H9 (cell line): ENCODE measurements around the gene ALOX12B. TPM values are rescaled to one million over a fixed set of nuclear protein-coding genes. Genes with fewer than 3 reads are reported as not detected.

Experiments
- DNase-seq: peaks from one replicate; pipeline ENCODE4 v3.0.0-alpha.2; 2017
- H2AFZ ChIP-seq: one replicate; pipeline ENCODE4 v1.6.1; 2013; ENCODE audit warnings: mild to moderate bottlenecking, low read length, control low read depth, moderate library complexity
- H2AK5ac ChIP-seq: 2 replicates; pipeline ENCODE4 v1.6.1; 2013; ENCODE audit warnings: low read length, control low read depth, mixed read lengths; ENCODE audit not compliant: insufficient read length
- H2BK120ac ChIP-seq: one replicate; pipeline ENCODE4 v1.6.1; 2013; ENCODE audit warnings: low read depth, mild to moderate bottlenecking, low read length, control low read depth, inconsistent platforms; ENCODE audit not compliant: poor library complexity, severe bottlenecking
- H2BK12ac ChIP-seq: 2 replicates; pipeline ENCODE4 v1.6.1; 2013; ENCODE audit warnings: low read length, control low read depth, mixed read lengths, low read depth; ENCODE audit not compliant: insufficient read length
- H2BK15ac ChIP-seq: 2 replicates; pipeline ENCODE4 v1.6.1; 2013; ENCODE audit warnings: low read depth, low read length, control low read depth
- H2BK20ac ChIP-seq: one replicate; pipeline ENCODE4 v1.6.1; 2013; ENCODE audit warnings: low read depth, mild to moderate bottlenecking, low read length, control low read depth, inconsistent platforms; ENCODE audit not compliant: poor library complexity, severe bottlenecking
- H2BK5ac ChIP-seq: 2 replicates; pipeline ENCODE4 v1.6.1; 2013; ENCODE audit warnings: low read length, control low read depth, mixed read lengths; ENCODE audit not compliant: insufficient read length
- H3K14ac ChIP-seq: 2 replicates; pipeline ENCODE4 v1.6.1; 2013; ENCODE audit warnings: low read length, control low read depth; ENCODE audit not compliant: insufficient read depth
- H3K18ac ChIP-seq: 2 replicates; pipeline ENCODE4 v1.6.1; 2013; ENCODE audit warnings: low read depth, mild to moderate bottlenecking, mixed read lengths, low read length, control low read depth; ENCODE audit not compliant: insufficient read length
- H3K23ac ChIP-seq: 2 replicates; pipeline ENCODE4 v1.6.1; 2013; ENCODE audit warnings: low read length, control low read depth, mixed read lengths, low read depth; ENCODE audit not compliant: insufficient read length
- H3K23me2 ChIP-seq: 2 replicates; pipeline ENCODE4 v1.6.1; 2013; ENCODE audit warnings: low read depth, mild to moderate bottlenecking, mixed read lengths, low read length, control low read depth; ENCODE audit not compliant: insufficient read length, poor library complexity, severe bottlenecking
- H3K27ac ChIP-seq: 2 replicates; pipeline ENCODE4 v1.5.1; 2013; ENCODE audit warnings: low read length, control low read depth, mixed read lengths, low read depth; ENCODE audit not compliant: insufficient read length
- H3K27me3 ChIP-seq: 2 replicates; pipeline ENCODE4 v1.6.1; 2013; ENCODE audit warnings: low read length, control low read depth, inconsistent platforms; ENCODE audit not compliant: insufficient read depth
- H3K4ac ChIP-seq: 2 replicates; pipeline ENCODE4 v1.6.1; 2013; ENCODE audit warnings: low read depth, mild to moderate bottlenecking, control low read depth, inconsistent platforms, low read length, moderate library complexity
- H3K4me1 ChIP-seq: 2 replicates; pipeline ENCODE4 v1.6.1; 2013; ENCODE audit warnings: low read length, control low read depth, inconsistent platforms; ENCODE audit not compliant: insufficient read depth
- H3K4me2 ChIP-seq: 2 replicates; pipeline ENCODE4 v1.6.1; 2013; ENCODE audit warnings: low read length, control low read depth, mixed read lengths; ENCODE audit not compliant: insufficient read length, insufficient read depth
- H3K56ac ChIP-seq: 2 replicates; pipeline ENCODE4 v1.6.1; 2013; ENCODE audit warnings: low read depth, mild to moderate bottlenecking, mixed read lengths, low read length, control low read depth; ENCODE audit not compliant: insufficient read length
- H3K79me1 ChIP-seq: 2 replicates; pipeline ENCODE4 v1.6.1; 2013; ENCODE audit warnings: low read depth, mild to moderate bottlenecking, moderate library complexity, low read length, control low read depth, inconsistent platforms; ENCODE audit not compliant: insufficient read depth, poor library complexity, severe bottlenecking
- H3K79me2 ChIP-seq: 2 replicates; pipeline ENCODE4 v1.6.1; 2013; ENCODE audit warnings: low read length, control low read depth, inconsistent platforms; ENCODE audit not compliant: insufficient read depth
- H3K9ac ChIP-seq: 2 replicates; pipeline ENCODE4 v1.6.1; 2013; ENCODE audit warnings: low read length, control low read depth, mixed read lengths; ENCODE audit not compliant: insufficient read length; ENCODE audit errors: extremely low read depth
- H3K9me3 ChIP-seq: one replicate; pipeline ENCODE4 v1.6.1; 2013; ENCODE audit warnings: low read depth, low read length, inconsistent platforms; ENCODE audit not compliant: control insufficient read depth
- H3T11ph ChIP-seq: one replicate; pipeline ENCODE4 v1.6.1; 2013; ENCODE audit warnings: mild to moderate bottlenecking, low read length, control low read depth, inconsistent platforms
- H4K20me1 ChIP-seq: one replicate; pipeline ENCODE4 v1.6.1; 2013; ENCODE audit not compliant: control insufficient read depth, insufficient read length, insufficient read depth
- H4K5ac ChIP-seq: 2 replicates; pipeline ENCODE4 v1.6.1; 2013; ENCODE audit warnings: low read depth, mild to moderate bottlenecking, mixed read lengths, low read length, control low read depth; ENCODE audit not compliant: insufficient read length
- H4K8ac ChIP-seq: replicated peaks from 2 replicates; pipeline ENCODE4 v1.6.1; 2013; ENCODE audit warnings: low read length, control low read depth, mixed read lengths, low read depth; ENCODE audit not compliant: insufficient read length
- H4K91ac ChIP-seq: 2 replicates; pipeline ENCODE4 v1.6.1; 2013; ENCODE audit warnings: low read depth, mild to moderate bottlenecking, moderate library complexity, mixed read lengths, low read length, control low read depth; ENCODE audit not compliant: insufficient read length
- H3K27ac Mint-ChIP-seq, 3 experiments: 2 replicates in 2 of 3; 3 replicates in 1 of 3; pipeline ENCODE4 v1.8.0; 2020 to 2021; ENCODE audit warnings: mixed read lengths in 3 of 3, mild to moderate bottlenecking in 1 of 3, moderate library complexity in 1 of 3
- H3K27me3 Mint-ChIP-seq: 2 replicates; pipeline ENCODE4 v1.8.0; 2021; ENCODE audit warnings: low read depth, mild to moderate bottlenecking, moderate library complexity, mixed read lengths
- H3K36me3 Mint-ChIP-seq, 3 experiments: 2 replicates in 2 of 3; 3 replicates in 1 of 3; pipeline ENCODE4 v1.8.0; 2020 to 2021; ENCODE audit warnings: low read depth in 3 of 3, mixed read lengths in 3 of 3; ENCODE audit not compliant: insufficient read depth in 1 of 3
- H3K4me1 Mint-ChIP-seq, 2 experiments: 2 replicates each; pipeline ENCODE4 v1.8.0; 2020; ENCODE audit warnings: mixed read lengths in 2 of 2
- H3K4me3 Mint-ChIP-seq, 2 experiments: 2 replicates in 1 of 2; 3 replicates in 1 of 2; pipeline ENCODE4 v1.8.0; 2020 to 2021; ENCODE audit warnings: mild to moderate bottlenecking in 2 of 2, mixed read lengths in 2 of 2, moderate library complexity in 1 of 2
- H3K9me3 Mint-ChIP-seq, 2 experiments: 2 replicates in 1 of 2; 3 replicates in 1 of 2; pipeline ENCODE4 v1.8.0; 2020; ENCODE audit warnings: mild to moderate bottlenecking in 2 of 2, mixed read lengths in 2 of 2, moderate library complexity in 1 of 2
- CTCF ChIP-seq: fragments of 200-600 bp; sonication (generic); conservative IDR thresholded peaks from 3 replicates; pipeline ENCODE4 v1.8.0; 2021; ENCODE audit warnings: antibody characterized with exemption, mild to moderate bottlenecking
- WGBS: extraction: QIAGEN DNeasy Blood & Tissue Kit; methylation state at CpG from one replicate; pipeline ENCODE4 v1.1.7; 2013; ENCODE audit warnings: missing lambda C conversion rate, low lambda C conversion rate, mixed read lengths; ENCODE audit not compliant: insufficient read length; ENCODE audit errors: extremely low coverage; 5-methylcytosine and 5-hydroxymethylcytosine counted together
- total RNA-seq: library from RNA; stranded (reverse); gene quantifications from 2 replicates; pipeline ENCODE4 v1.2.1, GENCODE V29; 2021

Gene ALOX12B
- total RNA-seq, 1 experiment from 2014 or later: 1.2 TPM

- Mint-ChIP-seq H3K27ac (no peak overlapping the region; a peak in 1 of 7 replicates), H3K9me3 (no peaks in the 10 kb centered on the region; a peak in 1 of 5 replicates), H3K4me3 (no peak overlapping the region), H3K4me1 (peaks cover 0 to 5% of the 10 kb centered on the region in 2 experiments; a peak in 3 of 4 replicates), H3K36me3 (no peaks in the 10 kb centered on the region), H3K27me3 (peaks cover 34% of the 10 kb centered on the region)
- Histone ChIP-seq H2AFZ (no peak overlapping the region), H4K91ac (no peak overlapping the region), H3K4me1 (no peaks in the 10 kb centered on the region), H4K20me1 (no peaks in the 10 kb centered on the region), H4K5ac (no peak overlapping the region), H3K27me3 (no peaks in the 10 kb centered on the region), H3K79me1 (no peaks in the 10 kb centered on the region), H3K79me2 (no peaks in the 10 kb centered on the region), H3T11ph (no peak overlapping the region), H3K18ac (no peak overlapping the region), H3K9me3 (no peaks in the 10 kb centered on the region), H3K4ac (no peak overlapping the region), H3K4me2 (no peak overlapping the region), H2BK20ac (no peak overlapping the region), H3K56ac (no peak overlapping the region), H2AK5ac (no peak overlapping the region), H2BK12ac (no peak overlapping the region), H3K23me2 (no peaks in the 10 kb centered on the region), H2BK120ac (no peak overlapping the region), H3K14ac (no peak overlapping the region), H2BK5ac (no peak overlapping the region), H3K27ac (no peak overlapping the region), H2BK15ac (no peak overlapping the region), H3K23ac (no peak overlapping the region), H4K8ac (no peak overlapping the region), H3K9ac (no peak overlapping the region)
- TF ChIP-seq CTCF: no peak
- DNase-seq: no peak
- WGBS: no CpG with 5 or more reads among the region's 8 CpGs
Measured at GRCh38 chr17:8048736-8049135, 38.8 kb downstream of the ALOX12B start.
